Psoas muscle (tissue), 8 donors: ENCODE measurements around the gene PTPRR. TPM values are rescaled to one million over a fixed set of nuclear protein-coding genes. Genes with fewer than 3 reads are reported as not detected.

Experiments
- ATAC-seq, 4 donors: fragments of 200-7000 bp; cut with Tn5 transposase; one replicate each; pipeline ENCODE4 v1.9.1; 2020; ENCODE audit warnings: moderate library complexity in 3 of 4, mild to moderate bottlenecking in 2 of 4
- DNase-seq, 2 donors: peaks; one replicate each; pipeline ENCODE4 v3.0.0-alpha.2; 2020
- H3K27ac ChIP-seq: fragments of 200-600 bp; one replicate; pipeline ENCODE4 v1.8.0; 2022
- H3K27me3 ChIP-seq, 3 donors: fragments of 200-600 bp in 1 of 3; one replicate each; pipeline versions ENCODE4 v1.6.1 to v1.8.0; 2013 to 2022; ENCODE audit warnings: low read length in 2 of 3, mild to moderate bottlenecking in 2 of 3, moderate library complexity in 1 of 3; ENCODE audit not compliant: insufficient read depth in 3 of 3
- H3K36me3 ChIP-seq, 2 donors: fragments of 200-600 bp in 1 of 2; one replicate each; pipeline versions ENCODE4 v1.6.1 to v1.8.0; 2013 to 2022; ENCODE audit warnings: low read depth in 1 of 2, mild to moderate bottlenecking in 1 of 2, moderate library complexity in 1 of 2; ENCODE audit not compliant: insufficient read depth in 1 of 2
- H3K4me1 ChIP-seq: fragments of 200-600 bp; one replicate; pipeline ENCODE4 v1.8.0; 2022
- H3K4me3 ChIP-seq: fragments of 200-600 bp; one replicate; pipeline ENCODE4 v1.8.0; 2022; ENCODE audit warnings: mild to moderate bottlenecking
- H3K9me3 ChIP-seq: fragments of 200-600 bp; one replicate; pipeline ENCODE4 v1.8.0; 2022
- CTCF ChIP-seq: fragments of 200-600 bp; IDR thresholded peaks from one replicate; pipeline ENCODE4 v1.8.0; 2022; ENCODE audit warnings: antibody characterized with exemption
- WGBS, 3 donors: extraction: QIAGEN DNeasy Blood & Tissue Kit; methylation state at CpG; one replicate each; pipeline versions ENCODE4 v1.1.6 to v1.1.7; 2013; 5-methylcytosine and 5-hydroxymethylcytosine counted together
- intact Hi-C, 2 donors: fragments of 100-400 bp; cut with DNase I; formaldehyde crosslinking; loops; one replicate each; pipeline versions ENCODE4 v1.11.0 to v1.14.2; 2022
- polyA plus RNA-seq, 3 donors: library from polyadenylated mRNA; stranded (reverse); fragments of 200-250 nt; gene quantifications; one replicate each; pipeline ENCODE4 v1.2.3, GENCODE V29; 2013
- total RNA-seq, 4 donors: library from RNA; stranded (reverse); fragmentation: NEBNext Ultra II Directional in 2 of 4; extraction: Animal tissue kit (Norgen Biotek cat#: 25700) in 2 of 4; gene quantifications; one replicate each; pipeline versions ENCODE4 v1.2.1 to v1.2.4, GENCODE V29; 2021 to 2023
- donor health status: healthy with polysubstance abuse.
- donor health status: DM: no; HTN: no; CAD: no; lungs with moderate emphysema.
- donor health status: Bipolar disorder and iron deficiency.
- donor health status: healthy.
- donor health status: DM: yes; HTN: yes; CAD: no.
- donor health status: DM: no; HTN: no; CAD: no.
- donor health status: DM: no; HTN: no; CAD: no.
- donor health status: DM: yes; HTN: yes; CAD: no.

The PTPRR gene
- total and polyA plus RNA-seq, 7 donors, result 0.08 to 0.35 (median 0.24) TPM

DNA sequence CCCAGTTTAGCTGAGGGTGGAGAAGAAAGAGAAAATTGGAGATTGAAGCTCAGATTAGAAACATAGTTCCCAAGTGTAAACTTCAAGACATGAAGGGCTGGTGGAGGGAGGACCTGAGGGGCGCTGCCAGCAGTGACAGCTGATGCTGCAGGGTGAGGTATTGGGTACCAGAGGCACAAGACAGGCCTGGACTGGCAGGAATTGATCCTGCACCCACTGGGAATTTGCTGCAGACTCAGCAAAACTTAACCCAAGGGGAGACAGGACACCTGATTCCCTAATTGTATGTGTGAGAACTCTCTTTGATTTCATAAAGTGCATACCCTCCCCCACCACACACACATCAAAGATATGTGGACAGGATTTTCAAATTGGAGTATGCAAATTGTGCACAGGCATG is 11.6 kb downstream of the PTPRR start:
- TF ChIP-seq CTCF, result no peak
- Histone ChIP-seq H3K9me3 (no peaks in the 10 kb centered on the region), H3K4me1 (no peaks in the 10 kb centered on the region), H3K27me3 (no peaks in the 10 kb centered on the region), H3K27ac (no peak overlapping the region), H3K4me3 (no peak overlapping the region), H3K36me3 (no peaks in the 10 kb centered on the region)
- ATAC-seq, result no peak
- intact Hi-C loops, result no loop called here
- 71 to 88% (median 74%) methylated on average over 1 of the region's 1 CpG for WGBS, 3 donors
- DNase-seq, result no peak

DNA sequence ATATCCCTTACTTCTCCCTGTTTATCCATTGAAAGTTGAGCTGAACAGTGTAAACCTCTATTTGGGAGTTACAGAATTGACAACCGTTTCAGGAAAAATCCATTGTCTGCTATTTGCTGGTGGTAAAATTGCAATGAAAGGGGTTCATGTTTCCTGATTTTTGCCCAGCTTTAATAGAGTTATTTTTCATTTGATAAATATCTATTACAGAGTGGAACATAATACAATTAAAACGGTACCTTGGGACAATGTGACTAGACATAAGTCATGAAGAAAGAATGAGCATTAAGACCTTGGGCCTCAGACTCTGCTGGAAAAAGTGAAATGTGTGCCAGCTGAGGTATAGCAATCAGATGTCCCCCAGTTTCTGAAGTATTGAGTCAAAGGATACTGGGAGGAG is 13.1 kb downstream of the PTPRR start:
- no peak overlapping the region for H3K27ac ChIP-seq
- H3K36me3 ChIP-seq, result no peaks in the 10 kb centered on the region
- no peak overlapping the region for H3K4me3 ChIP-seq
- 28 to 33% (median 31%) methylated on average over 2 of the region's 2 CpGs for WGBS, 3 donors
- no peaks in the 10 kb centered on the region for H3K4me1 ChIP-seq
- intact Hi-C loops, result no loop called here
- no peaks in the 10 kb centered on the region for H3K9me3 ChIP-seq
- ATAC-seq (no peak), DNase-seq (no peak)
- no peaks in the 10 kb centered on the region for H3K27me3 ChIP-seq
- TF ChIP-seq CTCF, result no peak

- no peaks in the 10 kb centered on the region for H3K4me1 ChIP-seq
- H3K27ac ChIP-seq, result no peak overlapping the region
- H3K36me3 ChIP-seq, result no peaks in the 10 kb centered on the region
- no peak overlapping the region for H3K4me3 ChIP-seq
- no peaks in the 10 kb centered on the region for H3K9me3 ChIP-seq
- intact Hi-C loops, result no loop called here
- no peak for ATAC-seq
- H3K27me3 ChIP-seq, result no peaks in the 10 kb centered on the region
- DNase-seq, result no peak
- 93 to 98% (median 93%) methylated on average over 1 of the region's 1 CpG for WGBS, 3 donors
- TF ChIP-seq CTCF, result no peak
Observed at GRCh38 chr12:70895956-70896355, 24.6 kb downstream of the PTPRR start.

GRCh38 chr12:70892593-70892992 is 27.9 kb downstream of the PTPRR start:
- TF ChIP-seq CTCF, result no peak
- Histone ChIP-seq H3K27me3 (no peaks in the 10 kb centered on the region), H3K36me3 (no peaks in the 10 kb centered on the region), H3K4me1 (no peaks in the 10 kb centered on the region), H3K9me3 (no peaks in the 10 kb centered on the region), H3K27ac (no peak overlapping the region), H3K4me3 (no peak overlapping the region)
- ATAC-seq (no peak), DNase-seq (no peak)
- intact Hi-C loops, result no loop called here
- WGBS, 3 donors, result 88 to 93% (median 92%) methylated on average over 5 of the region's 5 CpGs
